Activated CD4-positive, alpha-beta T cell treated with anti-CD3 and anti-CD28 coated beads for 36 hours (primary cell): ENCODE results near the gene RBBP8. TPM values are rescaled to one million over a fixed set of nuclear protein-coding genes. Genes with fewer than 3 reads are reported as not detected.
A peak's percentile ranks its signal among the peaks of the same experiment; 100 is the strongest.

ENCODE experiments used
- ATAC-seq: fragments of 200-7000 bp; cut with Tn5 transposase; one replicate; pipeline ENCODE4 v1.10.0; 2021; ENCODE audit warnings: mild to moderate bottlenecking, moderate library complexity
- CTCF ChIA-PET: fragments of 350-600 bp; sonication (Branson Sonifier 250); formaldehyde crosslinking; loops from one replicate; lab custom pipeline; 2021; ENCODE audit warnings: antibody characterized with exemption; lab: Charles Lee
- POLR2A ChIA-PET: fragments of 350-600 bp; sonication (Branson Sonifier 250); formaldehyde crosslinking; loops from one replicate; lab custom pipeline; 2021; ENCODE audit warnings: antibody characterized with exemption, inconsistent platforms; lab: Charles Lee
- DNase-seq: peaks from one replicate; pipeline ENCODE4 v3.0.0-alpha.2; 2020
- H3K27ac Mint-ChIP-seq: one replicate; pipeline ENCODE4 v1.8.0; 2021; ENCODE audit warnings: mixed read lengths
- H3K27me3 Mint-ChIP-seq: one replicate; pipeline ENCODE4 v1.8.0; 2021; ENCODE audit warnings: mixed read lengths
- H3K36me3 Mint-ChIP-seq: one replicate; pipeline ENCODE4 v1.8.0; 2021; ENCODE audit warnings: low read depth, mixed read lengths
- H3K4me1 Mint-ChIP-seq: one replicate; pipeline ENCODE4 v1.8.0; 2021; ENCODE audit warnings: mixed read lengths
- H3K4me3 Mint-ChIP-seq: one replicate; pipeline ENCODE4 v1.8.0; 2021; ENCODE audit warnings: mild to moderate bottlenecking, moderate library complexity, mixed read lengths
- H3K9me3 Mint-ChIP-seq: one replicate; pipeline ENCODE4 v1.8.0; 2021; ENCODE audit warnings: low read depth, mixed read lengths
- intact Hi-C, 2 experiments: fragments of 100-400 bp; cut with DNase I in 1 of 2; cut with micrococcal nuclease in 1 of 2; formaldehyde crosslinking; loops; one replicate each; pipeline versions ENCODE4 v1.14.2 to v1.15.1; 2022 to 2024; cut with DNase I, micrococcal nuclease
- total RNA-seq, 2 experiments: library from RNA; stranded (reverse); gene quantifications; one replicate each; pipeline ENCODE4 v1.2.3, GENCODE V29; 2021

RBBP8 gene
- total RNA-seq, 2 experiments from 2014 or later: 74.3 to 101 TPM

GRCh38 chr18:22915337-22915736, 17.8 kb upstream of the RBBP8 start:
- CTCF ChIA-PET: interaction anchor here (1.1 kb wide), 1 partner anchor 16 kb away, joined by 3 read pairs; no protein-coding TSS in a partner anchor
- ATAC-seq (no peak), DNase-seq (no peak)
- Mint-ChIP-seq H3K4me1 (no peaks in the 10 kb centered on the region), H3K27ac (no peak overlapping the region), H3K9me3 (no peaks in the 10 kb centered on the region), H3K27me3 (peaks cover 2% of the 10 kb centered on the region), H3K4me3 (no peak overlapping the region), H3K36me3 (no peaks in the 10 kb centered on the region)
- intact Hi-C loops: no loop called here
- POLR2A ChIA-PET: no interaction called here

GRCh38 chr18:22921772-22922171, 11.4 kb upstream of the RBBP8 start:
- H3K4me1 Mint-ChIP-seq: no peaks in the 10 kb centered on the region
- ATAC-seq: no peak
- no peak overlapping the region for H3K4me3 Mint-ChIP-seq
- intact Hi-C loops: no loop called here
- no peak overlapping the region for H3K27ac Mint-ChIP-seq
- DNase-seq: no peak
- CTCF ChIA-PET: no interaction called here
- H3K27me3 Mint-ChIP-seq: no peaks in the 10 kb centered on the region
- H3K36me3 Mint-ChIP-seq: no peaks in the 10 kb centered on the region
- POLR2A ChIA-PET: no interaction called here
- H3K9me3 Mint-ChIP-seq: no peaks in the 10 kb centered on the region

- H3K4me3 Mint-ChIP-seq: no peak overlapping the region
- H3K27ac Mint-ChIP-seq: no peak overlapping the region
- no peaks in the 10 kb centered on the region for H3K27me3 Mint-ChIP-seq
- intact Hi-C loops: no loop called here
- no peaks in the 10 kb centered on the region for H3K9me3 Mint-ChIP-seq
- ATAC-seq (no peak), DNase-seq (no peak)
- ChIA-PET CTCF (interaction anchor here (0.8 kb wide), 1 partner anchor 33 kb away, joined by 3 read pairs; no protein-coding TSS in a partner anchor), POLR2A (no interaction called here)
- no peaks in the 10 kb centered on the region for H3K4me1 Mint-ChIP-seq
- H3K36me3 Mint-ChIP-seq: no peaks in the 10 kb centered on the region
These were observed 8.5 kb upstream of the RBBP8 start for GRCh38 chr18:22924589-22924988.

GRCh38 chr18:22926454-22926853, 6.7 kb upstream of the RBBP8 start:
- CTCF ChIA-PET: no interaction called here
- DNase-seq: no peak
- H3K27me3 Mint-ChIP-seq: no peaks in the 10 kb centered on the region
- POLR2A ChIA-PET: no interaction called here
- H3K4me3 Mint-ChIP-seq: no peak overlapping the region
- no peaks in the 10 kb centered on the region for H3K36me3 Mint-ChIP-seq
- H3K27ac Mint-ChIP-seq: no peak overlapping the region
- no peaks in the 10 kb centered on the region for H3K9me3 Mint-ChIP-seq
- no peak for ATAC-seq
- no peaks in the 10 kb centered on the region for H3K4me1 Mint-ChIP-seq
- intact Hi-C loops: no loop called here

GRCh38 chr18:22928339-22928738, 4.8 kb upstream of the RBBP8 start:
- no peak for DNase-seq
- CTCF ChIA-PET: interaction anchor here (0.7 to 3.6 kb wide), 6 partner anchors 11 to 471 kb away, joined by 3 to 30 read pairs (median 4); no protein-coding TSS in a partner anchor
- H3K4me3 Mint-ChIP-seq: no peak overlapping the region
- H3K9me3 Mint-ChIP-seq: no peaks in the 10 kb centered on the region
- H3K27me3 Mint-ChIP-seq: no peaks in the 10 kb centered on the region
- no peak for ATAC-seq
- no peak overlapping the region for H3K27ac Mint-ChIP-seq
- H3K36me3 Mint-ChIP-seq: no peaks in the 10 kb centered on the region
- POLR2A ChIA-PET: no interaction called here
- H3K4me1 Mint-ChIP-seq: peaks cover 3% of the 10 kb centered on the region
- intact Hi-C loops: no loop called here

- H3K27ac Mint-ChIP-seq: no peak overlapping the region
- ATAC-seq: peak; percentile 66
- peaks cover 13% of the 10 kb centered on the region for H3K4me1 Mint-ChIP-seq
- intact Hi-C loops: loop anchor here (1.0 to 5.0 kb wide), 4 partner anchors 53 to 1818 kb away; partner anchors contain the start of gene ROCK1 (in 1 of the 2)
- no peak overlapping the region for H3K4me3 Mint-ChIP-seq
- H3K36me3 Mint-ChIP-seq: peaks cover 12% of the 10 kb centered on the region
- H3K9me3 Mint-ChIP-seq: no peaks in the 10 kb centered on the region
- no peaks in the 10 kb centered on the region for H3K27me3 Mint-ChIP-seq
- POLR2A ChIA-PET: no interaction called here
- CTCF ChIA-PET: interaction anchor here (0.6 to 3.6 kb wide), 16 partner anchors 23 to 482 kb away, joined by 3 to 30 read pairs (median 3); no protein-coding TSS in a partner anchor
- peak; percentile 91 for DNase-seq
These were observed 2.9 kb upstream of the RBBP8 start for GRCh38 chr18:22930089-22930713.

GRCh38 chr18:22932885-22933205, 283 bp upstream of the RBBP8 start:
- intact Hi-C loops: loop anchor here (1.0 to 5.0 kb wide), 11 partner anchors 45 to 1821 kb away; partner anchors contain the start of genes RIOK3 (in 2 of the 2), CABLES1 (in 1 of the 2), NPC1 (in 1 of the 2) and ROCK1 (in 1 of the 2)
- H3K4me1 Mint-ChIP-seq: peaks cover 17% of the 10 kb centered on the region
- peak overlapping the region; percentile 77 for H3K27ac Mint-ChIP-seq
- H3K9me3 Mint-ChIP-seq: no peaks in the 10 kb centered on the region
- peak overlapping the region; percentile 89 for H3K4me3 Mint-ChIP-seq
- DNase-seq (no peak), ATAC-seq (peak; percentile 37)
- peaks cover 26% of the 10 kb centered on the region for H3K36me3 Mint-ChIP-seq
- no peaks in the 10 kb centered on the region for H3K27me3 Mint-ChIP-seq
- ChIA-PET CTCF (interaction anchor here (0.6 to 1.1 kb wide), 12 partner anchors 14 to 447 kb away, joined by 3 to 4 read pairs (median 3); no protein-coding TSS in a partner anchor), POLR2A (no interaction called here)

GRCh38 chr18:22933966-22934423, 867 bp downstream of the RBBP8 start:
- peak overlapping the region; percentile 89 for H3K4me3 Mint-ChIP-seq
- intact Hi-C loops: loop anchor here (1.0 to 5.0 kb wide), 12 partner anchors 44 to 1822 kb away; partner anchors contain the start of genes RIOK3 (in 2 of the 2), CABLES1 (in 1 of the 2), NPC1 (in 1 of the 2) and RMC1 (in 1 of the 2)
- ChIA-PET CTCF (interaction anchor here (0.7 to 1.1 kb wide), 3 partner anchors 16 to 548 kb away, joined by 3 to 4 read pairs (median 4); no protein-coding TSS in a partner anchor), POLR2A (no interaction called here)
- peaks cover 17% of the 10 kb centered on the region for H3K4me1 Mint-ChIP-seq
- ATAC-seq: peak; percentile 23
- DNase-seq: no peak
- no peaks in the 10 kb centered on the region for H3K9me3 Mint-ChIP-seq
- H3K27ac Mint-ChIP-seq: peak overlapping the region; percentile 96
- peaks cover 34% of the 10 kb centered on the region for H3K36me3 Mint-ChIP-seq
- H3K27me3 Mint-ChIP-seq: no peaks in the 10 kb centered on the region

GRCh38 chr18:22934789-22935188, 1.7 kb downstream of the RBBP8 start:
- peak overlapping the region; percentile 69 for H3K27ac Mint-ChIP-seq
- H3K9me3 Mint-ChIP-seq: no peaks in the 10 kb centered on the region
- intact Hi-C loops: loop anchor here in 1 of 2 experiments (2.0 to 5.0 kb wide), 2 partner anchors 568 to 1822 kb away; partner anchors contain the start of genes RMC1 and ROCK1
- DNase-seq: no peak
- ATAC-seq: no peak
- H3K4me1 Mint-ChIP-seq: peaks cover 17% of the 10 kb centered on the region
- POLR2A ChIA-PET: interaction anchor here (0.7 to 1.1 kb wide), 2 partner anchors 44 to 519 kb away, joined by 3 to 8 read pairs; no protein-coding TSS in a partner anchor
- no peaks in the 10 kb centered on the region for H3K27me3 Mint-ChIP-seq
- H3K4me3 Mint-ChIP-seq: peak overlapping the region; percentile 89
- peaks cover 38% of the 10 kb centered on the region for H3K36me3 Mint-ChIP-seq
- CTCF ChIA-PET: interaction anchor here (0.6 to 1.3 kb wide), 2 partner anchors 66 to 258 kb away, joined by 3 to 8 read pairs; no protein-coding TSS in a partner anchor

GRCh38 chr18:22935431-22935830, 2.3 kb downstream of the RBBP8 start:
- no peak for ATAC-seq
- no peak for DNase-seq
- Mint-ChIP-seq H3K36me3 (peaks cover 41% of the 10 kb centered on the region), H3K4me1 (peaks cover 17% of the 10 kb centered on the region), H3K9me3 (no peaks in the 10 kb centered on the region), H3K27me3 (no peaks in the 10 kb centered on the region), H3K27ac (no peak overlapping the region), H3K4me3 (peak overlapping the region; percentile 54)
- POLR2A ChIA-PET: interaction anchor here (0.6 to 1.1 kb wide), 2 partner anchors 40 to 43 kb away, joined by 3 to 8 read pairs; no protein-coding TSS in a partner anchor
- CTCF ChIA-PET: interaction anchor here (1.1 to 1.3 kb wide), 2 partner anchors 42 to 66 kb away, joined by 3 to 8 read pairs; no protein-coding TSS in a partner anchor
- intact Hi-C loops: loop anchor here in 1 of 2 experiments (2.0 kb wide), 1 partner anchor 567 kb away; the partner anchor contains the start of gene RMC1

GRCh38 chr18:22936515-22936914, 3.4 kb downstream of the RBBP8 start:
- H3K27me3 Mint-ChIP-seq: no peaks in the 10 kb centered on the region
- ATAC-seq (no peak), DNase-seq (no peak)
- peaks cover 17% of the 10 kb centered on the region for H3K4me1 Mint-ChIP-seq
- no peak overlapping the region for H3K27ac Mint-ChIP-seq
- peaks cover 41% of the 10 kb centered on the region for H3K36me3 Mint-ChIP-seq
- intact Hi-C loops: no loop called here
- ChIA-PET POLR2A (no interaction called here), CTCF (interaction anchor here (0.6 kb wide), 1 partner anchor 91 kb away, joined by 3 read pairs; no protein-coding TSS in a partner anchor)
- no peak overlapping the region for H3K4me3 Mint-ChIP-seq
- H3K9me3 Mint-ChIP-seq: no peaks in the 10 kb centered on the region
